Naive thymus-derived CD4-positive, alpha-beta T cell (primary cell): Measurements from ENCODE around the gene GCNT4. TPM values are rescaled to one million over a fixed set of nuclear protein-coding genes. Genes with fewer than 3 reads are reported as not detected.
A peak's percentile ranks its signal among the peaks of the same experiment; 100 is the strongest.

Experiments
- ATAC-seq: fragments of 150-1000 bp; cut with Tn5 transposase; 2 replicates; pipeline ENCODE4 v1.10.0; 2021; ENCODE audit warnings: mild to moderate bottlenecking, moderate library complexity
- CTCF ChIA-PET: fragments of 350-600 bp; sonication (Branson Sonifier 250); formaldehyde crosslinking; loops from one replicate; lab custom pipeline; 2021; ENCODE audit warnings: antibody characterized with exemption; lab: Charles Lee
- POLR2A ChIA-PET: fragments of 350-600 bp; sonication (Branson Sonifier 250); formaldehyde crosslinking; loops from one replicate; lab custom pipeline; 2021; ENCODE audit warnings: antibody characterized with exemption, inconsistent platforms; lab: Charles Lee
- DNase-seq, 9 donors: peaks; one replicate each; pipeline versions ENCODE4 v3.0.0 to v3.0.0-alpha.2; 2020 to 2022; ENCODE audit warnings: mixed read lengths in 1 of 9
- H3K27ac ChIP-seq: one replicate; pipeline ENCODE4 v1.7.0; 2013; ENCODE audit warnings: mild to moderate bottlenecking, low read depth, low read length, moderate library complexity
- H3K27me3 ChIP-seq, 2 donors: one replicate each; pipeline ENCODE4 v1.7.0; 2013; ENCODE audit warnings: low read length in 2 of 2, mild to moderate bottlenecking in 2 of 2, moderate library complexity in 2 of 2; ENCODE audit not compliant: control insufficient read depth in 2 of 2, insufficient read depth in 2 of 2
- H3K36me3 ChIP-seq, 3 experiments: 1 replicate in 2 of 3; 2 replicates in 1 of 3; pipeline ENCODE4 v1.7.0; 2013; ENCODE audit warnings: low read length in 3 of 3, mild to moderate bottlenecking in 3 of 3, moderate library complexity in 1 of 3; ENCODE audit not compliant: insufficient read depth in 3 of 3, control insufficient read depth in 2 of 3
- H3K4me1 ChIP-seq, 2 donors: one replicate each; pipeline ENCODE4 v1.7.0; 2013; ENCODE audit warnings: low read length in 2 of 2, mild to moderate bottlenecking in 2 of 2, moderate library complexity in 1 of 2; ENCODE audit not compliant: control insufficient read depth in 2 of 2, insufficient read depth in 2 of 2
- H3K4me3 ChIP-seq: 2 replicates; pipeline ENCODE4 v1.7.0; 2013; ENCODE audit warnings: mild to moderate bottlenecking, low read length
- H3K9me3 ChIP-seq, 3 experiments: 1 replicate in 2 of 3; 2 replicates in 1 of 3; pipeline ENCODE4 v1.7.0; 2013; ENCODE audit warnings: low read length in 3 of 3; ENCODE audit not compliant: control insufficient read depth in 2 of 3
- H3K27ac Mint-ChIP-seq, 9 donors: one replicate each; pipeline ENCODE4 v1.8.0; 2020 to 2022; ENCODE audit warnings: mixed read lengths in 9 of 9, mild to moderate bottlenecking in 8 of 9, moderate library complexity in 5 of 9, inconsistent platforms in 2 of 9
- H3K27me3 Mint-ChIP-seq, 5 donors: one replicate each; pipeline ENCODE4 v1.8.0; 2021 to 2022; ENCODE audit warnings: mixed read lengths in 5 of 5, mild to moderate bottlenecking in 1 of 5
- H3K36me3 Mint-ChIP-seq, 5 donors: one replicate each; pipeline ENCODE4 v1.8.0; 2020 to 2022; ENCODE audit warnings: mixed read lengths in 5 of 5, mild to moderate bottlenecking in 3 of 5, inconsistent platforms in 1 of 5
- H3K4me1 Mint-ChIP-seq, 7 donors: one replicate each; pipeline ENCODE4 v1.8.0; 2020 to 2022; ENCODE audit warnings: mixed read lengths in 7 of 7, mild to moderate bottlenecking in 3 of 7, inconsistent platforms in 1 of 7
- H3K4me3 Mint-ChIP-seq, 10 donors: one replicate each; pipeline ENCODE4 v1.8.0; 2020 to 2022; ENCODE audit warnings: mild to moderate bottlenecking in 10 of 10, mixed read lengths in 10 of 10, moderate library complexity in 6 of 10, inconsistent platforms in 2 of 10
- H3K9me3 Mint-ChIP-seq, 11 donors: one replicate each; pipeline ENCODE4 v1.8.0; 2020 to 2022; ENCODE audit warnings: mixed read lengths in 11 of 11, mild to moderate bottlenecking in 4 of 11, inconsistent platforms in 1 of 11, moderate library complexity in 1 of 11
- intact Hi-C, 2 donors: fragments of 100-400 bp; cut with micrococcal nuclease; formaldehyde crosslinking; loops; one replicate each; pipeline ENCODE4 v1.15.1; 2023
- polyA plus RNA-seq, 2 donors: library from polyadenylated mRNA; unstranded; fragments of 300-500 nt; fragmentation: Illumina TruSeq; gene quantifications; one replicate each; pipeline ENCODE4 v1.2.3, GENCODE V29; 2021
- total RNA-seq, 6 experiments: library from RNA in 5 of 6; stranded (reverse) in 5 of 6; gene quantifications; 1 replicate in 5 of 6; 2 replicates in 1 of 6; pipeline ENCODE4 v1.2.3 and lab custom pipeline; 2021 to 2026

The GCNT4 gene
- total and polyA plus RNA-seq, 7 experiments from 2014 or later = 1.9 to 36.4 (median 5.1) TPM

GRCh38 chr5:75050415-75050814 is 1.9 kb downstream of the GCNT4 start:
- Histone ChIP-seq H3K36me3 (peaks cover 0 to 26% (median 8%) of the 10 kb centered on the region in 3 experiments), H3K4me1 (peaks cover 49 to 53% of the 10 kb centered on the region in 2 donors), H3K9me3 (no peaks in the 10 kb centered on the region), H3K27ac (peak overlapping the region; percentile 87), H3K4me3 (peak overlapping the region; percentile 67), H3K27me3 (no peaks in the 10 kb centered on the region)
- peak in 3 of 9 donors; percentile 32 to 37 (median 36) for DNase-seq
- POLR2A ChIA-PET = interaction anchor here (0.8 to 7.7 kb wide), 15 partner anchors 9 to 287 kb away, joined by 3 to 127 read pairs (median 4); partner anchors contain the start of genes ANKRD31 and HMGCR
- H3K27ac Mint-ChIP-seq = peak overlapping the region; percentile 85 to 99 (median 90)
- H3K4me3 Mint-ChIP-seq = peak overlapping the region; percentile 78 to 98 (median 90)
- ATAC-seq = peak; percentile 22
- H3K27me3 Mint-ChIP-seq = peaks cover 0 to 11% (median 0%) of the 10 kb centered on the region in 5 donors
- H3K36me3 Mint-ChIP-seq = peaks cover 8 to 25% (median 16%) of the 10 kb centered on the region in 5 donors
- peaks cover 0 to under 1% (median 0%) of the 10 kb centered on the region in 11 donors for H3K9me3 Mint-ChIP-seq
- intact Hi-C loops = loop anchor here (1.0 to 10.0 kb wide), 22 partner anchors 10 to 1492 kb away; partner anchors contain the start of genes HEXB (in 2 of the 2), CERT1 (in 1 of the 2), FAM169A (in 1 of the 2) and POC5 (in 1 of the 2)
- peaks cover 48 to 84% (median 80%) of the 10 kb centered on the region in 7 donors for H3K4me1 Mint-ChIP-seq
- CTCF ChIA-PET = interaction anchor here (0.5 to 3.7 kb wide), 35 partner anchors 9 to 1485 kb away, joined by 3 to 36 read pairs (median 4); partner anchors contain the start of genes ANKRA2, ANKRD31 and UTP15

GRCh38 chr5:75049456-75050351 is 2.7 kb downstream of the GCNT4 start:
- H3K27me3 ChIP-seq = no peaks in the 10 kb centered on the region
- peaks cover 47 to 52% of the 10 kb centered on the region in 2 donors for H3K4me1 ChIP-seq
- DNase-seq (peak; percentile 32 to 78 (median 73)), ATAC-seq (peak; percentile 68)
- POLR2A ChIA-PET = interaction anchor here (0.8 to 7.7 kb wide), 16 partner anchors 8 to 287 kb away, joined by 3 to 127 read pairs (median 4); partner anchors contain the start of genes ANKRD31 and HMGCR
- CTCF ChIA-PET = interaction anchor here (0.5 to 3.7 kb wide), 39 partner anchors 9 to 1484 kb away, joined by 3 to 36 read pairs (median 5); partner anchors contain the start of genes ANKRA2, ANKRD31 and UTP15
- H3K36me3 ChIP-seq = peaks cover 0 to 30% (median 9%) of the 10 kb centered on the region in 3 experiments
- H3K4me3 Mint-ChIP-seq = peak overlapping the region; percentile 78 to 98 (median 90)
- peaks cover 0 to 4% (median 0%) of the 10 kb centered on the region in 11 donors for H3K9me3 Mint-ChIP-seq
- peak overlapping the region; percentile 40 to 99 (median 90) for H3K27ac Mint-ChIP-seq
- H3K4me3 ChIP-seq = peak overlapping the region; percentile 67
- peak overlapping the region; percentile 87 for H3K27ac ChIP-seq
- H3K4me1 Mint-ChIP-seq = peaks cover 46 to 84% (median 81%) of the 10 kb centered on the region in 7 donors
- peaks cover 0 to 10% (median 0%) of the 10 kb centered on the region in 5 donors for H3K27me3 Mint-ChIP-seq
- intact Hi-C loops = loop anchor here (1.0 to 10.0 kb wide), 23 partner anchors 11 to 1985 kb away; partner anchors contain the start of genes HEXB (in 2 of the 2), AGGF1 (in 1 of the 2), CERT1 (in 1 of the 2) and FAM169A (in 1 of the 2)
- H3K9me3 ChIP-seq = no peaks in the 10 kb centered on the region
- H3K36me3 Mint-ChIP-seq = peaks cover 13 to 30% (median 22%) of the 10 kb centered on the region in 5 donors

- H3K27ac ChIP-seq = no peak overlapping the region
- Mint-ChIP-seq H3K4me1 (peaks cover 42 to 86% (median 82%) of the 10 kb centered on the region in 7 donors), H3K27ac (peak overlapping the region in 7 of 9 donors; percentile 27 to 90 (median 48)), H3K27me3 (peaks cover 0 to 4% (median 0%) of the 10 kb centered on the region in 5 donors), H3K9me3 (peaks cover 0 to 4% (median 0%) of the 10 kb centered on the region in 11 donors), H3K36me3 (peaks cover 23 to 42% (median 31%) of the 10 kb centered on the region in 5 donors), H3K4me3 (peak overlapping the region in 9 of 10 donors; percentile 45 to 98 (median 58))
- no peak overlapping the region for H3K4me3 ChIP-seq
- ATAC-seq = no peak
- CTCF ChIA-PET = interaction anchor here (0.6 to 3.7 kb wide), 15 partner anchors 9 to 298 kb away, joined by 3 to 36 read pairs (median 8); partner anchors contain the start of gene ANKRD31
- DNase-seq = no peak
- H3K27me3 ChIP-seq = no peaks in the 10 kb centered on the region
- H3K4me1 ChIP-seq = peaks cover 40 to 49% of the 10 kb centered on the region in 2 donors
- intact Hi-C loops = loop anchor here in 1 of 2 donors (10.0 kb wide), 1 partner anchor 1986 kb away; the partner anchor contains the start of gene AGGF1
- H3K36me3 ChIP-seq = peaks cover 2 to 41% (median 9%) of the 10 kb centered on the region in 3 experiments
- no peaks in the 10 kb centered on the region for H3K9me3 ChIP-seq
- POLR2A ChIA-PET = interaction anchor here (1.1 to 7.7 kb wide), 5 partner anchors 9 to 189 kb away, joined by 3 to 127 read pairs (median 51); partner anchors contain the start of gene ANKRD31
These were observed 3.9 kb downstream of the GCNT4 start for GRCh38 chr5:75048457-75048953.

- H3K36me3 ChIP-seq = peaks cover 12 to 46% (median 12%) of the 10 kb centered on the region in 3 experiments
- CTCF ChIA-PET = interaction anchor here (0.7 to 2.2 kb wide), 4 partner anchors 54 to 1724 kb away, joined by 3 to 13 read pairs (median 4); partner anchors contain the start of gene ANKRD31
- no peak overlapping the region for H3K27ac ChIP-seq
- H3K27ac Mint-ChIP-seq = peak overlapping the region in 4 of 9 donors; percentile 37 to 90 (median 58)
- H3K27me3 ChIP-seq = no peaks in the 10 kb centered on the region
- peak overlapping the region in 6 of 10 donors; percentile 49 to 98 (median 68) for H3K4me3 Mint-ChIP-seq
- no peaks in the 10 kb centered on the region for H3K9me3 ChIP-seq
- H3K4me1 ChIP-seq = peaks cover 40 to 49% of the 10 kb centered on the region in 2 donors
- no peak for DNase-seq
- H3K36me3 Mint-ChIP-seq = peaks cover 27 to 54% (median 40%) of the 10 kb centered on the region in 5 donors
- peaks cover 0 to 4% (median 0%) of the 10 kb centered on the region in 5 donors for H3K27me3 Mint-ChIP-seq
- no peak for ATAC-seq
- POLR2A ChIA-PET = interaction anchor here (0.7 to 7.7 kb wide), 5 partner anchors 10 to 190 kb away, joined by 3 to 127 read pairs (median 51); partner anchors contain the start of gene ANKRD31
- H3K9me3 Mint-ChIP-seq = peaks cover 0 to 4% (median 0%) of the 10 kb centered on the region in 11 donors
- intact Hi-C loops = loop anchor here in 1 of 2 donors (10.0 kb wide), 1 partner anchor 1987 kb away; the partner anchor contains the start of gene AGGF1
- H3K4me3 ChIP-seq = no peak overlapping the region
- H3K4me1 Mint-ChIP-seq = peaks cover 42 to 97% (median 87%) of the 10 kb centered on the region in 7 donors
These were observed 5.0 kb downstream of the GCNT4 start for GRCh38 chr5:75047356-75047755.

GRCh38 chr5:75046366-75047142 is 5.8 kb downstream of the GCNT4 start:
- ATAC-seq = no peak
- Histone ChIP-seq H3K27me3 (no peaks in the 10 kb centered on the region), H3K9me3 (no peaks in the 10 kb centered on the region), H3K4me1 (peaks cover 37 to 49% of the 10 kb centered on the region in 2 donors), H3K4me3 (no peak overlapping the region), H3K36me3 (peaks cover 12 to 47% (median 14%) of the 10 kb centered on the region in 3 experiments), H3K27ac (no peak overlapping the region)
- peaks cover 40 to 94% (median 86%) of the 10 kb centered on the region in 7 donors for H3K4me1 Mint-ChIP-seq
- H3K36me3 Mint-ChIP-seq = peaks cover 27 to 60% (median 46%) of the 10 kb centered on the region in 5 donors
- DNase-seq = no peak
- H3K4me3 Mint-ChIP-seq = peak overlapping the region in 2 of 10 donors; percentile 12 to 23
- CTCF ChIA-PET = interaction anchor here (0.6 to 1.2 kb wide), 4 partner anchors 53 to 1547 kb away, joined by 3 to 4 read pairs (median 3); no protein-coding TSS in a partner anchor
- peak overlapping the region in 5 of 9 donors; percentile 23 to 90 (median 47) for H3K27ac Mint-ChIP-seq
- intact Hi-C loops = loop anchor here in 1 of 2 donors (10.0 kb wide), 1 partner anchor 1988 kb away; the partner anchor contains the start of gene AGGF1
- H3K27me3 Mint-ChIP-seq = peaks cover 0 to under 1% (median 0%) of the 10 kb centered on the region in 5 donors
- peaks cover 0 to 4% (median 0%) of the 10 kb centered on the region in 11 donors for H3K9me3 Mint-ChIP-seq
- POLR2A ChIA-PET = interaction anchor here (0.8 to 7.7 kb wide), 3 partner anchors 11 to 190 kb away, joined by 3 to 61 read pairs (median 3); partner anchors contain the start of gene ANKRD31
